HG02840 (cell line): ENCODE results near the gene MRTFA.
"Not testable (repeated sequence)": the region's sequence is repeated elsewhere in the genome, so short reads cannot be mapped to it uniquely, and the experiment has no call there.

ENCODE experiments used
- ATAC-seq: cut with Tn5 transposase; IDR thresholded peaks from one replicate; pipeline ENCODE4 v1.9.1; 2021; ENCODE audit warnings: mild to moderate bottlenecking, moderate library complexity, moderate number of reproducible peaks; ENCODE audit not compliant: unreplicated experiment, low FRiP score

Gene MRTFA

GRCh38 chr22:40567106-40567505, 69.4 kb downstream of the MRTFA start:
- no peak for ATAC-seq

DNA sequence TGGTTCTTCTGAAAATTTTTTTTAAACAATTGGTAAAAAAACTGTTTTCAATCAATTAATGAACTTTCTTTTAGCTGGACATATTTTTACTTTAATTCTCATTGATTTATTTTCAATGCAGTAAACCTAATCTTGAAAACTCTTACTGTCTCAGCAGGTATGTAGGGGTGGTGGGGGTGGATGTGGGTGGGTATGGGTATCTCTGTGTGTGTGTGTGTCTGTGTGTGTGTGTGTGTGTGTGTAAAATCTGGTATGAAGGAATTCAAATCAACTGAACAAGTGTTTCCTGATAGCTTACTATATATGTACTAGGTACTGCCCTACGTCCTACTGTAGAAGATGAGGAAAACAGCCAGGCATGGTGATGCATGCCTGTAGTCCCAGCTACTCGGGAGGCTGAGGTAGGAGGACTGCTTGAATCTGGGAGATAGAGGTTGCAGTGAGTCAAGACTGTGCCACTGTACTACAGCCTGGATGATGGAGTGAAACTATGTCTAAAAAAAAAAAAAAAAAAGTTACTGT, 75.5 kb downstream of the MRTFA start:
- ATAC-seq = no peak

DNA sequence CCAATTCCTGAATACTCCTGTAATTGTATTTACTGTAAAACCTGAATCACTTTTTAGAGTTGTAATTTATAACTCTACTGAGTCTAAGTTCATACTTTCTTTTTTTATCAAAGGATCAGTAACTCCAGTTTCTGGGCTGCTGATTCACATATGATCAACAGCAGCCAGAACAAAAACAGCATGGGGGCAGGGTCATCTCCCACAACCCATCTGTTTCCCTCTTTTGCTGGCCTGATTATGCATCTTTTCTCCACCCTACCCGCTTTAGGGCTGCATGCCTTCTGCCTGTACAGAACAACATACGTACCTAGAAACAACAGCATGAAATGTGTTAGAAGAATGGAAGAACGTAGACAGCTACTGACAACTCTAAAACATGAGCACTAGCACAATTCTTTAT, 76.0 kb downstream of the MRTFA start:
- ATAC-seq = no peak

DNA sequence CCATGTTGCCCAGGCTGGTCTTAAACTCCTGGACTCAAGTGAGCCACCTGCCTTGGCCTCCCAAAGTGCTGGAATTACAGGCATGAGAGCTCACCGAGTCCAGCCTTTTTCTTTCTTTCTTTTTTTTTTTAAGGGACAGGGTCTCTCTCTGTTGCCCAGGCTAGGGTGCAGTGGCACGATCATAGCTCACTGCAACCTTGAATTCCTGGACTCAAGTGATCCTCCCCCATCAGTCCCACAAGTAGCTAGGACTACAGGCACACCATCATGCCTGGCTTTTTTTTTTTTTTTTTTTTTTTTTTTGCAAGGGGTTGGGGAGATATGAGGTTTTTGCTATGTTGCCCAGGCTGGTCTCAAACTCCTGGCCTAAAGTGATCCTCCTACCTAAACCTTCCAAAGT, 78.5 kb downstream of the MRTFA start:
- ATAC-seq = no peak

- ATAC-seq = no peak
Measured at GRCh38 chr22:40556641-40557040, 79.9 kb downstream of the MRTFA start.

GRCh38 chr22:40554023-40554422, 82.5 kb downstream of the MRTFA start:
- ATAC-seq = not testable (repeated sequence)

DNA sequence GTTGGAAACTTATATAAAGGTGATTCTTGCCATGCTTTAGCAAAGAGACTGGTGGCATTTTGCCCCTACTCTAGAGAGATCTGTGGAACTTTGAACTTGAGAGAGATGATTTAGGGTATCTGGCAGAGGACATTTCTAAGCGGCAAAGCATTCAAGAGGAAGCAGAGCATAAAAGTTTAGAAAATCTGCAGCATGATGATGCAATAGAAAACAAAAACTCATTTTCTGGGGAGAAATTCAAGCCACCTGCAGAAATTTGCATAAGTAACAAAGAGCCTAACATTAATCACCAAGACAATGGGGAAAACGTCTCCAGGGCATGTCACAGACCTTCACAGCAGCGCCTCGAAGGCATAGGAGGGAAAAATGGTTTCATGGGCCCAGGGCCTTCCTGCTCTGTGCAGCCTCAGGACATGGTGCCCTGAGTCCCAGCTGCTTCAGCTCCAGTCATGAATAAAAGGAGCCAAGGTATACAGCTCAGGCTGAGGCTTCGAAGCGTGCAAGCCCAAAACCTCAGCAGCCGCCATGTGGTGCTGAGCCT, 83.4 kb downstream of the MRTFA start:
- ATAC-seq = no peak

DNA sequence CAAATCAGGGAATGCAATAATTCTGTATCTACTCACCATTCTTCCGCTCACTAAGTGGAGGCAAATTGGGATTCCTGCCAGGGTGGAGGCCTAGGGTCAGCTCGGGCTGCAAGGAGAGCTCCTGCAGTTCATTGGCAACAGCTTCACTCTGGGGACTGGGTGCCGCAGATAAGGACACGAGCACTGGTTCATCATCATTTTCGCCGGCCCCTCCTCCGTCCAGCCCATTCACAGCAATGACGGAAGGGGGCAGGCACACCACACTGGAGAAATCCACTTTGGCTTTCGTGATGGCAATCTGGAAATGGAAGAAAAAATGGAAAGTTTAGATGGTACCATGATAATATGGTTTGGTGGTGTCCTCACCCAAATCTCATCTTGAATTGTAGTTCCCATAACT, 84.4 kb downstream of the MRTFA start:
- no peak for ATAC-seq

DNA sequence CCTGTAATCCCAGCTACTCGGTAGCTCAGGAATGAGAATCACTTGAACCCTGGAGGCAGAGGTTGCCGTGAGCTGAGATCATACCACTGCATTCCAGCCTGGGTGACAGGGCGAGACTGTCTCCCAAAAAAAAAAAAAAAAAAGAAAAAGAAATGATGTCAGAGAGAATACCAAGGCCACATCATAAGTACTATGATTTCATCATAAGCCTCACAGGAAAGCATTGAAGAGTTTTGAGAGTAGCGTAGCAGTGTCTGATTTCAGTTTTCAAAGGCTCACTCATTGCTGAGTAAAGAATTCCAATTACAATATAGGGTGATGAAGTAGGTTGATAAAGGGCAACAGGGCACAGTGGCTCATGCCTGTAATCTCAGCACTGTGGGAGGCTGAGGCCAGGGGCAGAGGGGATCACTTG, 88.8 kb downstream of the MRTFA start:
- ATAC-seq = no peak

DNA sequence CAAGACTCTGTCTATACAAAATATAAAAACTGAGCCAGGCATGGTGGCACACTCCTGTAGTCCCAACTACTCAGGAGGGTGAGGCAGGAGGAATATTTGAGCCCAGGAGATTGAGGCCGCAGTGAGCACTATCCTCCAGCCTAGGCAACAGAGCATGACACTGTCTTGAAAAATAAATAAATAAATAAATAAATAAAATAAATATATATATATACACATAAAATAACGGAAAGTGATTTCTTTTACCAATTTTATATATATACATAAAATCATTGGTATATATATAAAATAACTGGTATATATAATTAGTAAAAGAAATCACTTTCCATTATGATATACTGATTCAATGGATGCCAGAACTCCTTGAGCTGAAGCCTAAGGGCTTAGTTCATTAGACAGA, 91.8 kb downstream of the MRTFA start:
- ATAC-seq = no peak

DNA sequence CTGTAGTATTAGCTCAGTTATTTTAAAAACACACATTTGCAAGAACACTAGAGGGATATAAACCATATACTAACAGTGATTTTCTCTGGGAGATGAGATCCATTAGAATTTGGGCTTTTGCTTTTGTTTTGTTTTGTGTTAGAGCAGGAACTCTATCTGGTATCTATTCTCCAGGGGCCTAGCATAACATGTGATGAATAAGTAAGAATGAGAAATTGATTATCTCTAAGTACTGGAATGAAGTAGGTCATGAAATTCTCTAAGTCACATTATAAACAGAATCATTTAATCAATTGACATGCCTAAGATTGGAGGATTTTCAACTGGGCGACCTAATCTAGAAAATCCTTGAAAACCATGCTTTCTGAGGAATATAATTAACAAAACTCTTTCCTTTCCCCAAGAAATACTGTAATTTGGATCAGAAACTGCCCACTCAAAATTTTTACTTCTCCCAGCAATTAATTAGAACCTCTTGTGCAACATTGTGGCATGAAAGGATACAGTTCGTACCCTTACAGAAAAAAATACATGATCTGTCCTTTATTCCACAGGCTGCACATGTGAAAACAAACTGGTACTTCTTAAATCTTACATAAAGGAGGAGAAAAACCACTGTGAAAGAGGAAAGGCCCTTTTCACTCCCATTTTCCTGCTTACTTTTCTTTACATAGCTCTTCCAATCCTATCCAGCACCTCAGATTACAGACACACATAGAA, 93.5 kb downstream of the MRTFA start:
- no peak for ATAC-seq

- ATAC-seq = no peak
Measured at GRCh38 chr22:40541300-40541699, 95.2 kb downstream of the MRTFA start.

- ATAC-seq = no peak
Measured at GRCh38 chr22:40540265-40540664, 96.3 kb downstream of the MRTFA start.

DNA sequence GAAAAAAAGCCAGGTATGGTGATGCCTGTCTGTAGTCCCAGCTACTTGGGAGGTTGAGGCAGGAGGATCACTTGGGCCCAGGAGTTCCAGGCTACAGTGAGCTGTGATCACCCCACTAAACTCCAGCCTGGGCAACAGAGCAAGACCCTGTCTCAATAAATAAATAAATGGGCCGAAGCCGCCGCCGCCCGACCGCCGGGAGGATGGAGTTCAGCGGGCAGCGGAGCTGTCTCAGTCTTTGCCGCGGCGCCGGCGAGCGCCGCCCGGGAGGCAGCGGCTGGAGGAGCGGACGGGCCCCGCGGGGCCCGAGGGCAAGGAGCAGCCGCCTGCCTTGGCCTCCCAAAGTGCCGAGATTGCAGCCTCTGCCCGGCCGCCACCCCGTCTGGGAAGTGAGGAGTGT, 100.4 kb downstream of the MRTFA start:
- ATAC-seq = not testable (repeated sequence)

GRCh38 chr22:40535642-40536041, 100.9 kb downstream of the MRTFA start:
- no peak for ATAC-seq

DNA sequence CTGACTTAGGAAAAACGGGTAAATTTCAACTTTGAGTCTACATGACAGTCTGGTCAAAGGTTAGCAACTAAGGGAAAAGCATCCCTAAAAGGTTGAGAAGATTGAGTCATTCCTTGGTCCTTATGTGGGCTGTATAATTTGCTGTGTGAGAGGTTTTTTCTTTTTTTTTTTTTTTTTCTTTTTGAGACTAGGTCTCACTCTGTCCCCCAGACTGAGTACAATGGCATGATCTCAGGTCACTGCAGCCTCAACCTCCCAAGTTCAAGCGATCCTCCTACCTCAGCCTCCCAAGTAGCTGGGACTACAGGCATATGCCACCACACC, 101.4 kb downstream of the MRTFA start:
- ATAC-seq = no peak

DNA sequence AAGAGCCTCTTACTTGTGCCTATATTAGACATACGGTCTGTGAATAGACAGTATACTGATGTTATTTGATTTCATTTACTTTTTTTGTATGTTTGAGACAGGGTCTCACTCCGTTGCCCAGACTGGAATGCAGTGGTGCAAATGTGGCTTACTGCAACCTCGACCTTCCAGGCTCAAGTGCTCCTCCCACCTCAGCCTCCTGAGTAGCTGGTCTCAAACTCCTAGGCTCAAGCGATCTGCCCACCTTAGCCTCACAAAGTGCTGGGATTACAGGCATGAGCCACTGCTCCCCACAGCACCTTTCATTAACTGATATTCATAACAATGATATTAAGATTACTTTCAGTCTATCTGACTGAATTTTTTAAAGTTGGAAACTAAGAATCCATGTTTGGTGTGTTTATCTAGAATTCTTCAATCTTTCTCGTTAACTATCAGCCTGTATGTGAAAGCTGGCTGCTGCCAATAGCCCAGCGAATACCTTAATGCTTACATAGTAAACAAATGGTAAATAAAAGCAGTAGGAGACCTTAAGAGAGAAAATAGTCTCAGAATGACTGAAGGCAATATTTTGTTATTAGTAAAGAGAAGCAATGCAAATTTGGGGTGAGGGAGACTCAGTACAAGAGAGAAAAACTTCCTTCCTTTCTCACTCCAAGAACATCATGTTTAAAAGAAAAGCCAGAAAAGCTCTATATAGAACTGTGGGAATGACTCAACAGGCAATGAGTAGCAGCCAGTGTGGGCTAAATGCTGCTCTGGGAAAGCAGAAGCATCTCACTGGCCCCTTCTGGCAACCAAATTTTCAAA, 101.9 kb downstream of the MRTFA start:
- no peak for ATAC-seq

- no peak for ATAC-seq
Measured at GRCh38 chr22:40533712-40534378, 102.7 kb downstream of the MRTFA start.

GRCh38 chr22:40531951-40532900, 104.3 kb downstream of the MRTFA start:
- ATAC-seq = no peak

DNA sequence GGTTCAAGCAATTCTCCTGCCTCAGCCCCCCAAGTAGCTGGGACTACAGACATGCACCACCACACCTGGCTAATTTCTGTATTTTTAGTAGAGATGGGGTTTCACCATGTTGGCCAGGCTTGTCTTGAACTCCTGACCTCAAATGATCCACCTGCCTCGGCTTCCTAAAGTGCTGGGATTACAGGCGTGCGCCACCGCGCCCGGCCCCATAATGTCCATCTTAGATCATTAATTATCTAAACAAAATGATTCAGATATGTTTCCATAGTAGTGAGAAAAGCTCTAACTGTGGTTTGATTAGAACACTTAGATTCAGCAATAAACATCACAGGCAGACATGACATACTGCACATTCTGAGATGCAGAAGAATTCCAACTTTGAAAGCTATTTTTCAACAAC, 106.1 kb downstream of the MRTFA start:
- ATAC-seq = not testable (repeated sequence)
